ENCODE data around the gene KISS1R. TPM values are rescaled to one million over a fixed set of nuclear protein-coding genes. Genes with fewer than 3 reads are reported as not detected.
A peak's percentile ranks its signal among the peaks of the same experiment; 100 is the strongest.

KISS1R gene
- total RNA-seq, 1 donor from 2014 or later: not detected

DNA sequence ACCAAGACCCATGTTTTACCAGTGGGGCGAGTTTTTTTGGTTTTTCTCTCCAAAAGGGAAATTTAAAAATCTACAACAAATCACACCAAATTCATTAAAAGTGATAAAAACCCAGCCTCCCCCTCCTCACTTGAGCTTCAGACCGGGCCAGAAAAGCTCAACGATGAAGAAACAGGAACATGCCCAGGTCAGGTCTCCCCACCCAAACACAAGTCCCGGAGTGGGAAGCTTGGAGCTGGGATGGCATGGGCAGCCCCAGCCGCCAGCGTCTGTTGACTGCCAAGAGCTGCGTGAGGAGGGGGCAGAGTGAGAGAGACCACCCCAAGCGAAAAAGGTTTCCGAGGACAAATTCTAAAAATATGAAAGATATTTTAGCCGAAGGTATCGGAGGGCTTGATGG lies 20.1 kb upstream of the KISS1R start:
- TF ChIP-seq, protein P1, sequence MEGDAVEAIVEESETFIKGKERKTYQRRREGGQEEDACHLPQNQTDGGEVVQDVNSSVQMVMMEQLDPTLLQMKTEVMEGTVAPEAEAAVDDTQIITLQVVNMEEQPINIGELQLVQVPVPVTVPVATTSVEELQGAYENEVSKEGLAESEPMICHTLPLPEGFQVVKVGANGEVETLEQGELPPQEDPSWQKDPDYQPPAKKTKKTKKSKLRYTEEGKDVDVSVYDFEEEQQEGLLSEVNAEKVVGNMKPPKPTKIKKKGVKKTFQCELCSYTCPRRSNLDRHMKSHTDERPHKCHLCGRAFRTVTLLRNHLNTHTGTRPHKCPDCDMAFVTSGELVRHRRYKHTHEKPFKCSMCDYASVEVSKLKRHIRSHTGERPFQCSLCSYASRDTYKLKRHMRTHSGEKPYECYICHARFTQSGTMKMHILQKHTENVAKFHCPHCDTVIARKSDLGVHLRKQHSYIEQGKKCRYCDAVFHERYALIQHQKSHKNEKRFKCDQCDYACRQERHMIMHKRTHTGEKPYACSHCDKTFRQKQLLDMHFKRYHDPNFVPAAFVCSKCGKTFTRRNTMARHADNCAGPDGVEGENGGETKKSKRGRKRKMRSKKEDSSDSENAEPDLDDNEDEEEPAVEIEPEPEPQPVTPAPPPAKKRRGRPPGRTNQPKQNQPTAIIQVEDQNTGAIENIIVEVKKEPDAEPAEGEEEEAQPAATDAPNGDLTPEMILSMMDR (IDR thresholded peaks at IDR 0.05): no peak
- no peaks in the 10 kb centered on the region for H3K9me3 ChIP-seq
- no peak for ATAC-seq
- H3K36me3 ChIP-seq: peaks cover 9% of the 10 kb centered on the region
- peaks cover 3% of the 10 kb centered on the region for H3K4me1 ChIP-seq
- H3K27ac ChIP-seq: no peak overlapping the region
- no peak for DNase-seq
- intact Hi-C loops (cut with DNase I): no loop called here
- no peaks in the 10 kb centered on the region for H3K27me3 ChIP-seq
- no peak overlapping the region for H3K4me3 ChIP-seq

DNA sequence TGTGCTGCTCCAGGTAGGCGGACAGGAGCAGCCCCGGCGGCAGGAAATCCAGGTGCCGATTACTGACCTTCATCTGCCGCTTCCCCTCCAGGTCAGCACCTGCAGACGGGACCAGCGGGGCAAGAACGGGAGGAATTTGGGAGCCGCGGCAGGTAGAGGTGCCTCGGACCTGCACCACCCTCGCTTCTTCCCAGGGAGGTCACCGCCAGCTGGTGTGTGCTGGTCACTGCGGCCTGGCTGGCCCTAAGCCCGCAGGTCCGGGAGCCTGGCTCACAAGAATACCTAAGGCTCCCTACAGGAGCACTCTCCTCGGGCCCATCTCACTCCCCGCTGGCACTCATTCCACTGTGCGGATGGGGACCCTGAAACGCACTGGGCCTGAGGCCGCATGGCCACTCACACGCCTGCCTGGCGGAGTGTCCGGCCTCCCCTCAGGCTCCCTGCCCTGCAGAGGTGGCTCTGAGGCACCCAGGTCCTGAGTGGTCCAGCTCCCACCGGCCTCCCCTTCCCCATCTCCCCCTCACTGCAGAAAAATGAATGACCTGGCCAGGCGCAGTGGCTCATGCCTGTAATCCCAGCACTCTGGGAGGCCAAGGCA lies 19.6 kb upstream of the KISS1R start:
- intact Hi-C loops (cut with DNase I): no loop called here
- TF ChIP-seq, protein P1 (IDR thresholded peaks at IDR 0.05): no peak

DNA sequence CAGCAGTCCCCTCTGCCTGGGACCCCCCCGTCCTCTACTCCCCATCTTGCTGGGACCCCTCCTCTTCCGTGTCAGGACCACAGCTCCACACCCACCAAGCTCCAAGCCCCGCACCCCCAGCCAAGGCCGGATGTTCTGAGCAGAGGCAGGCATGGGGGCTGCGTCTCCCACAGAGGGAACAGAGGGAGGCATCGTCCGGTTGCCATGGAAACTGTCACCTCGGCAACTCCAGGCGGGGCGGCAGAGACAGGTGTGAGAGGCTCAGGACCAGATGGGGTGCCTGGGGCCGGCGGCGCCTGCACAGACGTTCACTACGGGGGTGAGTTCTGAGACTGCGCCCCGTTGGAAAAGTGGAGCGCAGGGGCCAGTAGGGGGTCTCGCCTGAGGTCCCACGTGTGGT lies 18.5 kb upstream of the KISS1R start:
- Histone ChIP-seq H3K27me3 (no peaks in the 10 kb centered on the region), H3K9me3 (no peaks in the 10 kb centered on the region), H3K27ac (no peak overlapping the region), H3K4me3 (no peak overlapping the region), H3K36me3 (peaks cover 9% of the 10 kb centered on the region), H3K4me1 (no peaks in the 10 kb centered on the region)
- intact Hi-C loops (cut with DNase I): no loop called here
- DNase-seq (no peak), ATAC-seq (no peak)
- TF ChIP-seq, protein P1 (IDR thresholded peaks at IDR 0.05): no peak

More for the DNA sequence above, 19.6 kb upstream of the KISS1R start:
- H3K36me3 ChIP-seq: peaks cover 9% of the 10 kb centered on the region
- H3K4me1 ChIP-seq: no peaks in the 10 kb centered on the region
- no peaks in the 10 kb centered on the region for H3K27me3 ChIP-seq
- DNase-seq (no peak), ATAC-seq (no peak)
- H3K4me3 ChIP-seq: no peak overlapping the region
- no peaks in the 10 kb centered on the region for H3K9me3 ChIP-seq
- H3K27ac ChIP-seq: no peak overlapping the region

DNA sequence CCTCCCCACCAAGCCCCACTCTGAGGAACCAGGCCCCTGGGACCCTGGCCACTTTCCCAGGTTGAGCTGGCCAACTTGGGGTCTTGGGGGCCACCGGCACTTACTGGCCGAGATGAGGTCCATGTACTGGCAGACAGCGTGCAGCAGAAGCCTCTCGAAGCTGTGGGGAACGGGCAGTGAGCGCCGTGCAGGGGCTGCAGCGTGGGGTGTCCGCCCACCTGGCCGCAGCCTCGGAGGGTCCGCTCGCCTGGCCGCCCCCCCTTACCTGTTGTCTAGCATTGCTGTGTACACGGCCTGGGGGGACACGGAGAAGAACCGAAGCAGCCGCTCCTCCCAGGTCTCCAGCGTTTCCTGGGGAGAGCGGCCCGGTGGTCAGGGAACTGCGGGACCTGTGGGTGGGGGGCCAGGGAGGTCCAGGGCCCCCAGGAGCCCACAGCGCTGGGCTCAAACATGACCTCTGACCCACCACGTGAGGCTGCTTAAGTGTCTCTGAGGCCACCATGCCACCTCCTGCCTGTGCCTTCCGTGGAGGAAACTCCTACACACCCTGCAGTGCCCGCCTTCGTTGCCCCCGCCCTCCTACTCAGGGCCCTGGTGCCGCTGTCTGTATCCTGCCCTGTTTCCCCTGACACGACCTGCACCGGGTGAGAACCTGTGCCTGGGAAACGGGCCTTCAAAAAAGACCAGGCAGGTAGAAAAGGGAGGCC lies 17.6 kb upstream of the KISS1R start:
- H3K4me1 ChIP-seq: no peaks in the 10 kb centered on the region
- no peaks in the 10 kb centered on the region for H3K27me3 ChIP-seq
- TF ChIP-seq, protein P1 (IDR thresholded peaks at IDR 0.05): no peak
- intact Hi-C loops (cut with DNase I): no loop called here
- peaks cover 9% of the 10 kb centered on the region for H3K36me3 ChIP-seq
- no peak overlapping the region for H3K27ac ChIP-seq
- DNase-seq (no peak), ATAC-seq (no peak)
- no peaks in the 10 kb centered on the region for H3K9me3 ChIP-seq
- H3K4me3 ChIP-seq: no peak overlapping the region

DNA sequence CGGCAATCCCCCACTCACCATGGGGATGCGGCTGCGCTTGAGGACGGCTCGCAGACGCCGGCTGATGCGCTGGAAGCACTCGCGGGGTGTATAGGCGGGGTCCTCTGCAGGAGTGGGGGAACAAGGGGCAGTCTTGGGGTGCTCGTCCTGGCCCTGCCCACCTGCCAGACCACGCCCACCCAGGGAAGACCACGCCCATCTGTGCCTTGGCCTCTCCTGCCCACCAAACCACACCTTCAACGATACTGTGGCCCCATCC lies 17.2 kb upstream of the KISS1R start:
- Histone ChIP-seq H3K4me1 (no peaks in the 10 kb centered on the region), H3K4me3 (no peak overlapping the region), H3K27ac (no peak overlapping the region), H3K27me3 (no peaks in the 10 kb centered on the region), H3K36me3 (peaks cover 9% of the 10 kb centered on the region), H3K9me3 (no peaks in the 10 kb centered on the region)
- TF ChIP-seq, protein P1 (IDR thresholded peaks at IDR 0.05): no peak
- intact Hi-C loops (cut with DNase I): no loop called here
- ATAC-seq (peak; percentile 4), DNase-seq (no peak)
